ENCODE data around the gene RBCK1. TPM values are rescaled to one million over a fixed set of nuclear protein-coding genes. Genes with fewer than 3 reads are reported as not detected.

Gene RBCK1
- total RNA-seq, 1 experiment from 2014 or later: 115 TPM

DNA sequence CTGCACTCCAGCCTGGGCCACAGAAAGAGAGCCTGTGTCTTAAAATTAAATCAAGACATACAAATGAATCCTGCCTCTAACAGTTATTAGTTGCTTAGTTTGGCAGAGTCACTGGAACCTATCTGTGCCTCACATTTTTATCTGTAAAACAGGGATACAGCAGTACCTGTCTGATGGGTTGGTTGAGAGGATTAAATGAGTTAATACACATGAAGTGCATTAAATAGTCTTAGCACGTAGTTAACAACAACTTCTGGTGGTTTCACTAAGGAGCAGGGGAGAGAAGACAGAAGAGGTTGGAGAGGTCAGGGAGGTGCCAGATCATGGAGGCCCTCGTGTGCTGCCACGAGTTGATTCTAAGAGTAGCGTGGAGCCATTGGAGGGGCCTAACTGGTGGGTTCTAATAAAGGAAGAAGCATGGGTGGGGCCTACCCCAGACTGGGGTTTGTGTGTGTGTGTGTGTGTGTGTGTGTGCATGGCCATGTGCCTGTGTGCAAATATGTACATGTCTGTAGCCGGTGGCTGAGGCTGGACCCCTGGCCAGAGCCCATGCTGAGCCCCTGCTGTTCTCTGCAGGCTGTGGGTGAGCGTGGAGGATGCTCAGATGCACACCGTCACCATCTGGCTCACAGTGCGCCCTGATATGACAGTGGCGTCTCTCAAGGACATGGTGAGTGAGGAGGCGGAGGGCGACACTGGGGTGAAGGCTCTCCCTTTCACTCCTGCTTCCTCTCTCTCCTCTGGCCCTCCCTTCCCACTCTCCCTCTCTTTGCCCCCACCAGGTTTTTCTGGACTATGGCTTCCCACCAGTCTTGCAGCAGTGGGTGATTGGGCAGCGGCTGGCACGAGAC is 9.1 kb downstream of the RBCK1 start:
- BruUV-seq (replicated peaks): no TSS peak
- no peaks in the 10 kb centered on the region for H3K4me1 ChIP-seq (ENCODE audit: insufficient read depth, low read length)
- H3K9ac ChIP-seq (ENCODE audit: low read length): no peak overlapping the region
- H3K9me2 ChIP-seq (replicated peaks; ENCODE audit: low read length): no peaks in the 10 kb centered on the region
- ATAC-seq: no peak
- peaks cover 19% of the 10 kb centered on the region for H3K36me3 ChIP-seq (ENCODE audit: low read depth, low read length)
- H4K20me1 ChIP-seq (ENCODE audit: low read length): no peaks in the 10 kb centered on the region
- TF ChIP-seq EZH2 (IDR thresholded peaks at IDR 0.05; ENCODE audit: low read length, unreplicated experiment) (no peak), EZH2phosphoT487 (IDR thresholded peaks at IDR 0.05; ENCODE audit: borderline replicate concordance, low read length) (no peak)
- TF ChIP-seq, protein P1, sequence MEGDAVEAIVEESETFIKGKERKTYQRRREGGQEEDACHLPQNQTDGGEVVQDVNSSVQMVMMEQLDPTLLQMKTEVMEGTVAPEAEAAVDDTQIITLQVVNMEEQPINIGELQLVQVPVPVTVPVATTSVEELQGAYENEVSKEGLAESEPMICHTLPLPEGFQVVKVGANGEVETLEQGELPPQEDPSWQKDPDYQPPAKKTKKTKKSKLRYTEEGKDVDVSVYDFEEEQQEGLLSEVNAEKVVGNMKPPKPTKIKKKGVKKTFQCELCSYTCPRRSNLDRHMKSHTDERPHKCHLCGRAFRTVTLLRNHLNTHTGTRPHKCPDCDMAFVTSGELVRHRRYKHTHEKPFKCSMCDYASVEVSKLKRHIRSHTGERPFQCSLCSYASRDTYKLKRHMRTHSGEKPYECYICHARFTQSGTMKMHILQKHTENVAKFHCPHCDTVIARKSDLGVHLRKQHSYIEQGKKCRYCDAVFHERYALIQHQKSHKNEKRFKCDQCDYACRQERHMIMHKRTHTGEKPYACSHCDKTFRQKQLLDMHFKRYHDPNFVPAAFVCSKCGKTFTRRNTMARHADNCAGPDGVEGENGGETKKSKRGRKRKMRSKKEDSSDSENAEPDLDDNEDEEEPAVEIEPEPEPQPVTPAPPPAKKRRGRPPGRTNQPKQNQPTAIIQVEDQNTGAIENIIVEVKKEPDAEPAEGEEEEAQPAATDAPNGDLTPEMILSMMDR (conservative IDR thresholded peaks at IDR 0.05; ENCODE audit: low read depth, low read length): no peak
- no peaks in the 10 kb centered on the region for H3F3A ChIP-seq (ENCODE audit: low read length, unreplicated experiment)
- H3K27me3 ChIP-seq (ENCODE audit: low read length): no peaks in the 10 kb centered on the region
- H2AFZ ChIP-seq (ENCODE audit: low read length): no peak overlapping the region
- ChIA-PET CTCF (no interaction called here), POLR2A (ENCODE audit: unreplicated experiment) (no interaction called here)
- no peak for DNase-seq
- peaks cover 25% of the 10 kb centered on the region for H3K79me2 ChIP-seq (ENCODE audit: low read length)
- no peaks in the 10 kb centered on the region for H3K9me3 ChIP-seq (ENCODE audit: low read length)
- intact Hi-C loops (cut with micrococcal nuclease): no loop called here
- no peak overlapping the region for H3K27ac ChIP-seq (ENCODE audit: low read length)
- no peak overlapping the region for H3K4me3 ChIP-seq (ENCODE audit: low read length)
- H3K4me2 ChIP-seq (ENCODE audit: low read length): no peak overlapping the region

DNA sequence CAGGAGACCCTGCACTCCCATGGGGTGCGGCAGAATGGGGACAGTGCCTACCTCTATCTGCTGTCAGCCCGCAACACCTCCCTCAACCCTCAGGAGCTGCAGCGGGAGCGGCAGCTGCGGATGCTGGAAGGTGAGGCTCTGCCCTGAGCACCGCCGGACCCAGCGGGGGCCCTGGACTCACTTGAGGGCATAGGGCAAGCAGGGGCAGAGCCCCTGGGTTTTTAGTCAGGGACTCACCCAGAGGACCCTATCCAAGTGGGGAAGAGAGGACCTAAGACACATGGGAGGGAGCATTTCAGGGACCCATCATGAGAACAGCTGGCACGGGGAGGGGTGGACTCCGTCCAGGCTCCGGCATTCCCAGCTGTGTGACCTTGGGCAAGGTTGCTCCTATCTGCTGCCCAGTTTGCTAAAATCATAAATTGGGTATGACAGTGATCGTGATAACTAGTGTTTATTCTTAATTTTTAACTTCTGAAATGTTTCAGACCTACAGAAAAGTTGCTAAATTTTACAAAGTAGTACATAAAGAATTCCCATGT is 9.8 kb downstream of the RBCK1 start:
- no peaks in the 10 kb centered on the region for H3F3A ChIP-seq (ENCODE audit: low read length, unreplicated experiment)
- H3K27me3 ChIP-seq (ENCODE audit: low read length): no peaks in the 10 kb centered on the region
- no TSS peak for BruUV-seq (replicated peaks)
- H3K9ac ChIP-seq (ENCODE audit: low read length): no peak overlapping the region
- TF ChIP-seq EZH2phosphoT487 (IDR thresholded peaks at IDR 0.05; ENCODE audit: borderline replicate concordance, low read length): no peak
- TF ChIP-seq, protein P1 (conservative IDR thresholded peaks at IDR 0.05; ENCODE audit: low read depth, low read length): no peak
- TF ChIP-seq EZH2 (IDR thresholded peaks at IDR 0.05; ENCODE audit: low read length, unreplicated experiment): no peak
- ChIA-PET CTCF (no interaction called here), POLR2A (ENCODE audit: unreplicated experiment) (no interaction called here)
- no peaks in the 10 kb centered on the region for H3K9me3 ChIP-seq (ENCODE audit: low read length)
- no peaks in the 10 kb centered on the region for H3K9me2 ChIP-seq (replicated peaks; ENCODE audit: low read length)
- DNase-seq: no peak
- H3K4me2 ChIP-seq (ENCODE audit: low read length): no peak overlapping the region
- no peaks in the 10 kb centered on the region for H3K4me1 ChIP-seq (ENCODE audit: insufficient read depth, low read length)
- peaks cover 16% of the 10 kb centered on the region for H3K36me3 ChIP-seq (ENCODE audit: low read depth, low read length)
- H3K27ac ChIP-seq (ENCODE audit: low read length): no peak overlapping the region
- H4K20me1 ChIP-seq (ENCODE audit: low read length): no peaks in the 10 kb centered on the region
- no peak overlapping the region for H3K4me3 ChIP-seq (ENCODE audit: low read length)
- no peak for ATAC-seq
- H3K79me2 ChIP-seq (ENCODE audit: low read length): peaks cover 18% of the 10 kb centered on the region
- no peak overlapping the region for H2AFZ ChIP-seq (ENCODE audit: low read length)
- intact Hi-C loops (cut with micrococcal nuclease): no loop called here

DNA sequence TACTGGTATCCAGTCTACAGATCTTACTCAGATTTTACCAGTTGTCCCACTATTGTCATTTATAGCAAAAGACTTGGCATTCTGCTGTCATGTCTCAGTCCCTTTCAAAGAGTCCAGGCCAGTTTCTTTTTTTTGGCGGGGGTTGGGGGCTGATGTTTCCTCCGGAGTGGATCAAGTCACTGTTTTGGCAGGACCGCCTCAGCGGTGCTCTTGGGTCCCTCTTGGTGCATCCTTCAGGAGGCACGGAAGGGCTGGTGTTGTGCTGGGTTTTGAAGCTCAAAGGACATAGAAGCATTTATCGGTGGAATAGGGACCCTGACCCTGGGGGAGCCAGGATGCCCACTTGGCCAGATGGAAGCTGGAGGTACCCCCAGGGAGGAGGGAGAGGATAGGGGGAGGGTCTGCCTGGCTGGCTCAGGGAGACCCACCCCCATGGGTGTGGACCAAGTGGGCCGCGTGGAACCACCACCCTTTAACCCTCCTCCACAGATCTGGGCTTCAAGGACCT is 10.8 kb downstream of the RBCK1 start:
- Histone ChIP-seq H3F3A (ENCODE audit: low read length, unreplicated experiment) (no peaks in the 10 kb centered on the region), H3K4me3 (ENCODE audit: low read length) (no peak overlapping the region), H3K9me2 (replicated peaks; ENCODE audit: low read length) (no peaks in the 10 kb centered on the region), H3K27ac (ENCODE audit: low read length) (no peak overlapping the region), H3K79me2 (ENCODE audit: low read length) (peaks cover 8% of the 10 kb centered on the region; the same call in 1 of the 2 replicates), H3K36me3 (ENCODE audit: low read depth, low read length) (peaks cover 18% of the 10 kb centered on the region), H3K9me3 (ENCODE audit: low read length) (no peaks in the 10 kb centered on the region), H3K27me3 (ENCODE audit: low read length) (no peaks in the 10 kb centered on the region), H3K9ac (ENCODE audit: low read length) (no peak overlapping the region), H4K20me1 (ENCODE audit: low read length) (no peaks in the 10 kb centered on the region), H3K4me2 (ENCODE audit: low read length) (no peak overlapping the region), H2AFZ (ENCODE audit: low read length) (no peak overlapping the region), H3K4me1 (ENCODE audit: insufficient read depth, low read length) (no peaks in the 10 kb centered on the region)
- ChIA-PET CTCF (no interaction called here), POLR2A (ENCODE audit: unreplicated experiment) (interaction anchor here (0.8 kb wide), 1 partner anchor 43 kb away, joined by 3 read pairs; the partner anchor contains the start of gene TBC1D20)
- TF ChIP-seq, protein P1 (conservative IDR thresholded peaks at IDR 0.05; ENCODE audit: low read depth, low read length): no peak
- TF ChIP-seq EZH2phosphoT487 (IDR thresholded peaks at IDR 0.05; ENCODE audit: borderline replicate concordance, low read length): no peak
- no peak for TF ChIP-seq EZH2 (IDR thresholded peaks at IDR 0.05; ENCODE audit: low read length, unreplicated experiment)
- ATAC-seq (no peak), DNase-seq (no peak)
- no TSS peak for BruUV-seq (replicated peaks)
- intact Hi-C loops (cut with micrococcal nuclease): no loop called here
